SK-N-SH treated with all-trans-retinoic acid at 6 μM for 48 hours (cell line): Measurements from ENCODE around the gene TAS2R1.
A peak's percentile ranks its signal among the peaks of the same experiment; 100 is the strongest.

Experiments used
- ATAC-seq: fragments of 200-7000 bp; cut with Tn5 transposase; 3 replicates; pipeline ENCODE4 v1.9.1; 2020; ENCODE audit warnings: mild to moderate bottlenecking, moderate library complexity
- ARNTL ChIP-seq: fragments of 450-650 bp; formaldehyde crosslinking; IDR thresholded peaks from 2 replicates; pipeline ENCODE4 v1.5.0; 2020; ENCODE audit warnings: low read depth, mild to moderate bottlenecking, moderate library complexity, borderline replicate concordance
- BACH2 ChIP-seq: fragments of 250-450 bp; sonication (Bioruptor Pico); IDR thresholded peaks from 2 replicates; pipeline ENCODE4 v1.9.0; 2021; ENCODE audit warnings: mild to moderate bottlenecking, borderline replicate concordance
- CREB5 ChIP-seq: fragments of 250-450 bp; sonication (Bioruptor Pico); IDR thresholded peaks from 2 replicates; pipeline ENCODE4 v1.5.1; 2020; ENCODE audit warnings: low read depth, mild to moderate bottlenecking, moderate library complexity
- CSDC2 ChIP-seq: fragments of 250-450 bp; sonication (Bioruptor Pico); IDR thresholded peaks from 2 replicates; pipeline ENCODE4 v1.5.0; 2020; ENCODE audit warnings: mild to moderate bottlenecking, moderate library complexity
- CSRNP3 ChIP-seq: fragments of 250-450 bp; sonication (Bioruptor Pico); IDR thresholded peaks from 2 replicates; pipeline ENCODE4 v1.5.1; 2021; ENCODE audit warnings: mild to moderate bottlenecking, moderate library complexity
- ESRRG ChIP-seq: fragments of 250-450 bp; sonication (Bioruptor Pico); IDR thresholded peaks from 2 replicates; pipeline ENCODE4 v1.6.1; 2021; ENCODE audit warnings: mild to moderate bottlenecking
- GLIS3 ChIP-seq: fragments of 250-450 bp; sonication (Bioruptor Pico); IDR thresholded peaks from 2 replicates; pipeline ENCODE4 v1.5.0; 2020; ENCODE audit warnings: mild to moderate bottlenecking, moderate library complexity
- ISL1 ChIP-seq: fragments of 250-450 bp; sonication (Bioruptor Pico); IDR thresholded peaks from 2 replicates; pipeline ENCODE4 v2.1.2; 2022; ENCODE audit warnings: mild to moderate bottlenecking, moderate library complexity
- OSR1 ChIP-seq: fragments of 250-450 bp; sonication (Bioruptor Pico); IDR thresholded peaks from 2 replicates; pipeline ENCODE4 v1.8.0; 2022; ENCODE audit warnings: moderate library complexity, mild to moderate bottlenecking, inconsistent platforms
- PATZ1 ChIP-seq: fragments of 250-450 bp; sonication (Bioruptor Pico); IDR thresholded peaks from 2 replicates; pipeline ENCODE4 v1.8.0; 2020; ENCODE audit warnings: mild to moderate bottlenecking, moderate library complexity, borderline replicate concordance
- POU6F1 ChIP-seq: fragments of 250-450 bp; sonication (Bioruptor Pico); IDR thresholded peaks from 2 replicates; pipeline ENCODE4 v1.8.0; 2021; ENCODE audit warnings: low read depth, mild to moderate bottlenecking, moderate library complexity, borderline replicate concordance
- PPARA ChIP-seq: fragments of 250-450 bp; sonication (Bioruptor Pico); IDR thresholded peaks from 2 replicates; pipeline ENCODE4 v1.5.0; 2020; ENCODE audit warnings: mild to moderate bottlenecking, borderline replicate concordance
- RARB ChIP-seq: fragments of 250-450 bp; sonication (Bioruptor Pico); IDR thresholded peaks from 2 replicates; pipeline ENCODE4 v1.8.0; 2021; ENCODE audit warnings: mild to moderate bottlenecking, moderate library complexity
- SNAI2 ChIP-seq: fragments of 250-450 bp; sonication (Bioruptor Pico); IDR thresholded peaks from 2 replicates; pipeline ENCODE4 v1.5.0; 2020; ENCODE audit warnings: mild to moderate bottlenecking, moderate library complexity
- TCF4 ChIP-seq: fragments of 250-450 bp; sonication (Bioruptor Pico); IDR thresholded peaks from 2 replicates; pipeline ENCODE4 v1.8.0; 2021; ENCODE audit warnings: mild to moderate bottlenecking, moderate library complexity, borderline replicate concordance
- TOX ChIP-seq: fragments of 250-450 bp; sonication (Bioruptor Pico); IDR thresholded peaks from 2 replicates; pipeline ENCODE4 v1.8.0; 2021; ENCODE audit warnings: mild to moderate bottlenecking, moderate library complexity, borderline replicate concordance
- TSHZ2 ChIP-seq: fragments of 250-450 bp; sonication (Bioruptor Pico); IDR thresholded peaks from 2 replicates; pipeline ENCODE4 v1.5.0; 2020; ENCODE audit warnings: mild to moderate bottlenecking, moderate library complexity
- ZC3H10 ChIP-seq: fragments of 250-450 bp; sonication (Bioruptor Pico); IDR thresholded peaks from 2 replicates; pipeline ENCODE4 v1.5.1; 2021; ENCODE audit warnings: mild to moderate bottlenecking, moderate library complexity
- ZFP3 ChIP-seq: fragments of 250-450 bp; sonication (Bioruptor Pico); IDR thresholded peaks from 2 replicates; pipeline ENCODE4 v1.5.0; 2020; ENCODE audit warnings: mild to moderate bottlenecking, moderate library complexity
- ZFP30 ChIP-seq: fragments of 450-650 bp; formaldehyde crosslinking; IDR thresholded peaks from 2 replicates; pipeline ENCODE4 v1.5.0; 2022; ENCODE audit warnings: mild to moderate bottlenecking, moderate library complexity
- ZNF70 ChIP-seq: fragments of 450-650 bp; formaldehyde crosslinking; IDR thresholded peaks from 2 replicates; pipeline ENCODE4 v1.5.0; 2020; ENCODE audit warnings: mild to moderate bottlenecking, moderate library complexity
- ZNF8 ChIP-seq: fragments of 450-650 bp; formaldehyde crosslinking; IDR thresholded peaks from 2 replicates; pipeline ENCODE4 v1.5.0; 2020; ENCODE audit warnings: mild to moderate bottlenecking, moderate library complexity

TAS2R1 gene

GRCh38 chr5:9626955-9627354, 3.2 kb downstream of the TAS2R1 start:
- ATAC-seq: peak; percentile 55; the same call in 1 of the 3 replicates
- TF ChIP-seq ISL1 (CRISPR knock-in tag) (peak; percentile 90), CREB5 (CRISPR knock-in tag) (peak; percentile 34; the same call in 1 of the 2 replicates), POU6F1 (CRISPR knock-in tag) (no peak), ARNTL (no peak), ZFP3 (CRISPR knock-in tag) (peak; percentile 63; the same call in 1 of the 2 replicates), TSHZ2 (peak; percentile 93), OSR1 (CRISPR knock-in tag) (no peak), TCF4 (peak; percentile 77), CSRNP3 (CRISPR knock-in tag) (0 out of 2 replicates have a peak, but pooled peaks have one; percentile 62), CSDC2 (CRISPR knock-in tag) (no peak), SNAI2 (CRISPR knock-in tag) (peak; percentile 60; the same call in 1 of the 2 replicates), ESRRG (CRISPR knock-in tag) (peak; percentile 71; the same call in 1 of the 2 replicates), TOX (no peak), ZNF8 (CRISPR knock-in tag) (peak; percentile 22; the same call in 1 of the 2 replicates), BACH2 (CRISPR knock-in tag) (no peak), ZC3H10 (no peak), GLIS3 (CRISPR knock-in tag) (peak; percentile 74; the same call in 1 of the 2 replicates), ZNF70 (CRISPR knock-in tag) (peak; percentile 28; the same call in 1 of the 2 replicates)

GRCh38 chr5:9625731-9626130, 4.4 kb downstream of the TAS2R1 start:
- ATAC-seq: no peak
- no peak for TF ChIP-seq RARB (CRISPR knock-in tag)
- no peak for TF ChIP-seq CREB5 (CRISPR knock-in tag)
- TF ChIP-seq ZC3H10: no peak
- no peak for TF ChIP-seq ZNF70 (CRISPR knock-in tag)
- TF ChIP-seq TOX: no peak
- TF ChIP-seq PPARA (CRISPR knock-in tag): no peak
- no peak for TF ChIP-seq CSRNP3 (CRISPR knock-in tag)
- no peak for TF ChIP-seq BACH2 (CRISPR knock-in tag)
- no peak for TF ChIP-seq OSR1 (CRISPR knock-in tag)
- TF ChIP-seq ISL1 (CRISPR knock-in tag): no peak
- no peak for TF ChIP-seq ZFP30 (CRISPR knock-in tag)
- no peak for TF ChIP-seq PATZ1 (CRISPR knock-in tag)
- TF ChIP-seq GLIS3 (CRISPR knock-in tag): no peak
